Panc1 (cell line): ENCODE measurements around the gene HBS1L. TPM values are rescaled to one million over a fixed set of nuclear protein-coding genes. Genes with fewer than 3 reads are reported as not detected.

Experiments
- ATAC-seq: fragments of 200-7000 bp; cut with Tn5 transposase; 2 replicates; pipeline ENCODE4 v1.9.1; 2020; ENCODE audit warnings: mild to moderate bottlenecking, moderate library complexity
- BruUV-seq: library from RNA; stranded (reverse); fragments of 400-500 nt; replicated peaks from 2 replicates; lab custom pipeline; 2021; lab: Mats Ljungman, UMichigan
- CTCF ChIA-PET: fragments of 300-600 bp; sonication (Branson Sonifier 250); formaldehyde crosslinking; loops from one replicate; lab custom pipeline; 2022; ENCODE audit warnings: antibody characterized with exemption; lab: Charles Lee
- POLR2A ChIA-PET: fragments of 300-600 bp; sonication (Branson Sonifier 250); formaldehyde crosslinking; loops from one replicate; lab custom pipeline; 2022; ENCODE audit warnings: antibody characterized with exemption; lab: Charles Lee
- DNase-seq: peaks from one replicate; pipeline ENCODE4 v3.0.0-alpha.2; 2010; ENCODE audit warnings: low read depth, low spot score
- H3K27ac ChIP-seq: 2 replicates; pipeline ENCODE4 v1.5.1; 2011; ENCODE audit warnings: mild to moderate bottlenecking, low read length, inconsistent platforms
- H3K27me3 ChIP-seq: fragments of 200-500 bp; sonication (Bioruptor generic); 2 replicates; pipeline ENCODE4 v1.6.0; 2014; ENCODE audit warnings: low read length, inconsistent platforms; ENCODE audit not compliant: control insufficient read depth, insufficient read depth
- H3K36me3 ChIP-seq: fragments of 200-500 bp; sonication (Bioruptor generic); 2 replicates; pipeline ENCODE4 v1.5.1; 2014; ENCODE audit warnings: inconsistent platforms, mild to moderate bottlenecking, low read length, moderate library complexity; ENCODE audit not compliant: control insufficient read depth, insufficient read depth
- H3K4me1 ChIP-seq: 2 replicates; pipeline ENCODE4 v1.5.1; 2011; ENCODE audit warnings: inconsistent platforms, mild to moderate bottlenecking, low read length, moderate library complexity; ENCODE audit not compliant: control insufficient read depth, insufficient read depth
- H3K4me3 ChIP-seq, 2 experiments: 2 replicates each; pipeline ENCODE4 v1.5.1; 2011 to 2012; ENCODE audit warnings: low read depth in 2 of 2, low read length in 2 of 2, mild to moderate bottlenecking in 2 of 2, inconsistent platforms in 1 of 2, moderate library complexity in 1 of 2
- H3K9me3 ChIP-seq: fragments of 200-500 bp; sonication (Bioruptor generic); 2 replicates; pipeline ENCODE4 v1.5.1; 2014; ENCODE audit warnings: low read depth, mild to moderate bottlenecking, inconsistent platforms, low read length, moderate library complexity; ENCODE audit not compliant: control insufficient read depth, insufficient read depth
- POLR2AphosphoS5 ChIP-seq: IDR thresholded peaks from 2 replicates; pipeline ENCODE4 v1.6.1; 2012; ENCODE audit warnings: mild to moderate bottlenecking, low read depth, low read length, moderate library complexity
- SIN3A ChIP-seq: IDR thresholded peaks from 2 replicates; pipeline ENCODE4 v1.6.1; 2012; ENCODE audit warnings: low read depth, mild to moderate bottlenecking, low read length, moderate library complexity, borderline replicate concordance; ENCODE audit not compliant: insufficient read depth
- TCF7L2 ChIP-seq: IDR thresholded peaks from 2 replicates; pipeline ENCODE4 v1.6.1; 2011; ENCODE audit warnings: mild to moderate bottlenecking, low read depth, low read length, inconsistent platforms
- in situ Hi-C: cut with HindIII; loops from 2 replicates; pipeline ENCODE4 v1.10.0; 2016; ENCODE audit warnings: low sequenced_read_pairs, low pct_unique_long_range_greater_than_20kb
- intact Hi-C: fragments of 100-400 bp; cut with micrococcal nuclease; formaldehyde crosslinking; loops from one replicate; pipeline ENCODE4 v1.10.0; 2022; ENCODE audit not compliant: unreplicated experiment
- total RNA-seq: library from RNA; stranded (reverse); gene quantifications from one replicate; pipeline ENCODE4 v1.2.1, GENCODE V29; 2021; ENCODE audit not compliant: unreplicated experiment
- TF ChIP-seq, protein P1 (sequence below), 2 experiments: IDR thresholded peaks; 2 replicates each; pipeline ENCODE4 v1.6.1; 2011 to 2012; ENCODE audit warnings: low read depth in 2 of 2, control low read depth in 1 of 2, low read length in 1 of 2, mild to moderate bottlenecking in 1 of 2, moderate library complexity in 1 of 2; ENCODE audit not compliant: insufficient read depth in 1 of 2
- TF ChIP-seq, protein P2 (sequence below): fragments of 450-650 bp; IDR thresholded peaks from 2 replicates; pipeline ENCODE4 v1.5.1; 2017; ENCODE audit warnings: mild to moderate bottlenecking

The HBS1L gene
- total RNA-seq, 1 experiment from 2014 or later: 79.2 TPM

GRCh38 chr6:134921721-134922261 is 132.8 kb downstream of the HBS1L start:
- POLR2A ChIA-PET: no interaction called here
- in situ Hi-C loops: no loop called here

DNA sequence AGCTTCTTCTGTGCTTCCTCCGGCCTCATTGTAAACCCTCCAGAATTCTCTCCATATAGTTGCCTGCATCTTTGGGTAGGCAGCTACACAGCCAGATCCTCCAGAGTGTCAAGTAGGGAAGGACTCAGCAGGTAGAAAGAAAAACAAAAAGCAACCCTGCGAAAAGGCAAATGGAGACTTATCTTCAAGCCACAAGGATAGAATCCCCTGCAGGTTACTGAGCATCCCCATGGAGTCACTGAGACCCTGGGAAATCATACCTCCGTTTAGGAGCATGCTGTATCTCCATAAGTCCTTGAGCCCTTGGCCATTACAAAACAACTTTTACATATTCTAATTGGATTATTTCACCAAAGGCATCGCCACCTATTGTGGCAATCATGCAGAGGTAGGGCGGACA is 133.3 kb downstream of the HBS1L start:
- CTCF ChIA-PET: no interaction called here

More at GRCh38 chr6:134921721-134922261, 132.8 kb downstream of the HBS1L start:
- H3K4me3 ChIP-seq: no peak overlapping the region
- H3K9me3 ChIP-seq: no peaks in the 10 kb centered on the region
- intact Hi-C loops: no loop called here
- no TSS peak for BruUV-seq
- H3K36me3 ChIP-seq: no peaks in the 10 kb centered on the region
- ATAC-seq (no peak), DNase-seq (no peak)
- no peaks in the 10 kb centered on the region for H3K4me1 ChIP-seq
- no peak overlapping the region for H3K27ac ChIP-seq
- no peaks in the 10 kb centered on the region for H3K27me3 ChIP-seq
- CTCF ChIA-PET: no interaction called here
- no peak for TF ChIP-seq TCF7L2
- TF ChIP-seq, protein P1, sequence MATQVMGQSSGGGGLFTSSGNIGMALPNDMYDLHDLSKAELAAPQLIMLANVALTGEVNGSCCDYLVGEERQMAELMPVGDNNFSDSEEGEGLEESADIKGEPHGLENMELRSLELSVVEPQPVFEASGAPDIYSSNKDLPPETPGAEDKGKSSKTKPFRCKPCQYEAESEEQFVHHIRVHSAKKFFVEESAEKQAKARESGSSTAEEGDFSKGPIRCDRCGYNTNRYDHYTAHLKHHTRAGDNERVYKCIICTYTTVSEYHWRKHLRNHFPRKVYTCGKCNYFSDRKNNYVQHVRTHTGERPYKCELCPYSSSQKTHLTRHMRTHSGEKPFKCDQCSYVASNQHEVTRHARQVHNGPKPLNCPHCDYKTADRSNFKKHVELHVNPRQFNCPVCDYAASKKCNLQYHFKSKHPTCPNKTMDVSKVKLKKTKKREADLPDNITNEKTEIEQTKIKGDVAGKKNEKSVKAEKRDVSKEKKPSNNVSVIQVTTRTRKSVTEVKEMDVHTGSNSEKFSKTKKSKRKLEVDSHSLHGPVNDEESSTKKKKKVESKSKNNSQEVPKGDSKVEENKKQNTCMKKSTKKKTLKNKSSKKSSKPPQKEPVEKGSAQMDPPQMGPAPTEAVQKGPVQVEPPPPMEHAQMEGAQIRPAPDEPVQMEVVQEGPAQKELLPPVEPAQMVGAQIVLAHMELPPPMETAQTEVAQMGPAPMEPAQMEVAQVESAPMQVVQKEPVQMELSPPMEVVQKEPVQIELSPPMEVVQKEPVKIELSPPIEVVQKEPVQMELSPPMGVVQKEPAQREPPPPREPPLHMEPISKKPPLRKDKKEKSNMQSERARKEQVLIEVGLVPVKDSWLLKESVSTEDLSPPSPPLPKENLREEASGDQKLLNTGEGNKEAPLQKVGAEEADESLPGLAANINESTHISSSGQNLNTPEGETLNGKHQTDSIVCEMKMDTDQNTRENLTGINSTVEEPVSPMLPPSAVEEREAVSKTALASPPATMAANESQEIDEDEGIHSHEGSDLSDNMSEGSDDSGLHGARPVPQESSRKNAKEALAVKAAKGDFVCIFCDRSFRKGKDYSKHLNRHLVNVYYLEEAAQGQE (IDR thresholded peaks at IDR 0.05; ENCODE audit: insufficient read depth in 1 of 2, low read depth in 2 of 2, low read length in 1 of 2): no peak
- TF ChIP-seq, protein P2, sequence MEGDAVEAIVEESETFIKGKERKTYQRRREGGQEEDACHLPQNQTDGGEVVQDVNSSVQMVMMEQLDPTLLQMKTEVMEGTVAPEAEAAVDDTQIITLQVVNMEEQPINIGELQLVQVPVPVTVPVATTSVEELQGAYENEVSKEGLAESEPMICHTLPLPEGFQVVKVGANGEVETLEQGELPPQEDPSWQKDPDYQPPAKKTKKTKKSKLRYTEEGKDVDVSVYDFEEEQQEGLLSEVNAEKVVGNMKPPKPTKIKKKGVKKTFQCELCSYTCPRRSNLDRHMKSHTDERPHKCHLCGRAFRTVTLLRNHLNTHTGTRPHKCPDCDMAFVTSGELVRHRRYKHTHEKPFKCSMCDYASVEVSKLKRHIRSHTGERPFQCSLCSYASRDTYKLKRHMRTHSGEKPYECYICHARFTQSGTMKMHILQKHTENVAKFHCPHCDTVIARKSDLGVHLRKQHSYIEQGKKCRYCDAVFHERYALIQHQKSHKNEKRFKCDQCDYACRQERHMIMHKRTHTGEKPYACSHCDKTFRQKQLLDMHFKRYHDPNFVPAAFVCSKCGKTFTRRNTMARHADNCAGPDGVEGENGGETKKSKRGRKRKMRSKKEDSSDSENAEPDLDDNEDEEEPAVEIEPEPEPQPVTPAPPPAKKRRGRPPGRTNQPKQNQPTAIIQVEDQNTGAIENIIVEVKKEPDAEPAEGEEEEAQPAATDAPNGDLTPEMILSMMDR: no peak
- no peak for TF ChIP-seq SIN3A
- no peak for TF ChIP-seq POLR2AphosphoS5

More for the DNA sequence above, 133.3 kb downstream of the HBS1L start:
- Histone ChIP-seq H3K4me1 (no peaks in the 10 kb centered on the region), H3K4me3 (no peak overlapping the region), H3K27ac (no peak overlapping the region), H3K27me3 (no peaks in the 10 kb centered on the region), H3K36me3 (no peaks in the 10 kb centered on the region), H3K9me3 (no peaks in the 10 kb centered on the region)
- TF ChIP-seq, protein P2: no peak
- TF ChIP-seq SIN3A: no peak
- no peak for TF ChIP-seq TCF7L2
- TF ChIP-seq, protein P1 (IDR thresholded peaks at IDR 0.05; ENCODE audit: insufficient read depth in 1 of 2, low read depth in 2 of 2, low read length in 1 of 2): no peak
- TF ChIP-seq POLR2AphosphoS5: no peak
- BruUV-seq: no TSS peak
- ATAC-seq (no peak), DNase-seq (no peak)
- intact Hi-C loops: no loop called here
- POLR2A ChIA-PET: no interaction called here
- in situ Hi-C loops: no loop called here
